Mucosa of descending colon (tissue), 3 donors: Measurements from ENCODE around the gene SYT7. TPM values are rescaled to one million over a fixed set of nuclear protein-coding genes. Genes with fewer than 3 reads are reported as not detected.

Experiments
- ATAC-seq: fragments of 200-7000 bp; cut with Tn5 transposase; one replicate; pipeline ENCODE4 v1.9.1; 2020; ENCODE audit warnings: mild to moderate bottlenecking, moderate library complexity
- DNase-seq, 3 donors: peaks; one replicate each; pipeline ENCODE4 v3.0.0-alpha.2; 2020
- H3K36me3 ChIP-seq: fragments of 200-600 bp; one replicate; pipeline ENCODE4 v1.8.0; 2021; ENCODE audit warnings: low read depth, mild to moderate bottlenecking
- H3K4me1 ChIP-seq: fragments of 200-600 bp; one replicate; pipeline ENCODE4 v1.8.0; 2021; ENCODE audit warnings: low read depth, mild to moderate bottlenecking
- H3K4me3 ChIP-seq: fragments of 200-600 bp; one replicate; pipeline ENCODE4 v1.8.0; 2021; ENCODE audit warnings: mild to moderate bottlenecking
- H3K9me3 ChIP-seq: fragments of 200-600 bp; one replicate; pipeline ENCODE4 v1.8.0; 2021; ENCODE audit warnings: mild to moderate bottlenecking
- CTCF ChIP-seq: fragments of 200-600 bp; IDR thresholded peaks from one replicate; pipeline ENCODE4 v1.8.0; 2022; ENCODE audit warnings: antibody characterized with exemption, mild to moderate bottlenecking
- intact Hi-C, 2 donors: fragments of 100-400 bp; cut with DNase I in 1 of 2; cut with micrococcal nuclease in 1 of 2; formaldehyde crosslinking; loops; one replicate each; pipeline versions ENCODE4 v1.11.0 to v1.11.1; 2022; cut with DNase I, micrococcal nuclease
- total RNA-seq, 3 donors: library from RNA; stranded (reverse); fragmentation: NEBNext Ultra II Directional in 2 of 3; extraction: Animal tissue kit (Norgen Biotek cat#: 25700) in 2 of 3; gene quantifications; one replicate each; pipeline versions ENCODE4 v1.2.1 to v1.2.4, GENCODE V29; 2021 to 2023
- donor health status: DM: no; HTN: no; CAD: no; lungs with moderate emphysema.
- donor health status: DM: no; HTN: no; CAD: no.
- donor health status: DM: no; HTN: yes; CAD: no.

SYT7 gene
- total RNA-seq, 3 donors from 2014 or later, result 8.2 to 19.7 (median 19.0) TPM

GRCh38 chr11:61607426-61607825 lies 26.6 kb upstream of the SYT7 start:
- DNase-seq (no peak), ATAC-seq (no peak)
- Histone ChIP-seq H3K4me3 (no peak overlapping the region), H3K9me3 (no peaks in the 10 kb centered on the region), H3K36me3 (no peaks in the 10 kb centered on the region), H3K4me1 (peaks cover 19% of the 10 kb centered on the region)
- TF ChIP-seq CTCF, result no peak
- intact Hi-C loops, result no loop called here

GRCh38 chr11:61603667-61604066 lies 22.8 kb upstream of the SYT7 start:
- Histone ChIP-seq H3K4me1 (peaks cover 6% of the 10 kb centered on the region), H3K9me3 (no peaks in the 10 kb centered on the region), H3K4me3 (no peak overlapping the region), H3K36me3 (no peaks in the 10 kb centered on the region)
- TF ChIP-seq CTCF, result no peak
- peak; percentile 10 for ATAC-seq
- intact Hi-C loops, result no loop called here
- DNase-seq, result no peak

- Histone ChIP-seq H3K9me3 (no peaks in the 10 kb centered on the region), H3K36me3 (no peaks in the 10 kb centered on the region), H3K4me3 (no peak overlapping the region), H3K4me1 (peaks cover 4% of the 10 kb centered on the region)
- DNase-seq, result peak; percentile 68 to 80 (median 71)
- TF ChIP-seq CTCF, result no peak
- intact Hi-C loops, result no loop called here
- peak; percentile 74 for ATAC-seq
These were observed 22.1 kb upstream of the SYT7 start for GRCh38 chr11:61602775-61603569.

GRCh38 chr11:61601512-61601911 lies 20.6 kb upstream of the SYT7 start:
- DNase-seq (peak in 2 of 3 donors; percentile 48 to 49), ATAC-seq (peak; percentile 72)

GRCh38 chr11:61599968-61600710 lies 19.3 kb upstream of the SYT7 start:
- DNase-seq, result no peak
- no peaks in the 10 kb centered on the region for H3K9me3 ChIP-seq
- intact Hi-C loops, result loop anchor here in 1 of 2 donors (5.0 kb wide), 1 partner anchor 42 kb away; no protein-coding TSS in a partner anchor
- H3K36me3 ChIP-seq, result no peaks in the 10 kb centered on the region
- H3K4me3 ChIP-seq, result no peak overlapping the region
- no peak for ATAC-seq
- peaks cover 4% of the 10 kb centered on the region for H3K4me1 ChIP-seq
- no peak for TF ChIP-seq CTCF

More at GRCh38 chr11:61601512-61601911, 20.6 kb upstream of the SYT7 start:
- no peak for TF ChIP-seq CTCF
- H3K9me3 ChIP-seq, result no peaks in the 10 kb centered on the region
- intact Hi-C loops, result no loop called here
- no peaks in the 10 kb centered on the region for H3K36me3 ChIP-seq
- no peak overlapping the region for H3K4me3 ChIP-seq
- H3K4me1 ChIP-seq, result peaks cover 4% of the 10 kb centered on the region
